ENCODE measurements around the gene CDKN2D.

- TF ChIP-seq CTCF (IDR thresholded peaks at IDR 0.05; ENCODE audit: low read depth, low read length, poor library complexity, severe bottlenecking) (no peak), EZH2phosphoT487 (IDR thresholded peaks at IDR 0.05; ENCODE audit: borderline replicate concordance, low read length) (no peak)
Observed at GRCh38 chr19:10582091-10582490, 13.3 kb upstream of the CDKN2D start.

Measured in DOHH2 (cell line).